ENCODE measurements around the gene CFAP46.

Gene CFAP46

GRCh38 chr10:132790470-132790869, 151.9 kb downstream of the CFAP46 start:
- no peak for DNase-seq (ENCODE audit: low read depth in 2 of 2)

- no peak for DNase-seq (ENCODE audit: low read depth in 2 of 2)
Observed at GRCh38 chr10:132789659-132790148, 152.7 kb downstream of the CFAP46 start.

- DNase-seq (ENCODE audit: low read depth in 2 of 2): no peak
Observed at GRCh38 chr10:132788831-132789219, 153.5 kb downstream of the CFAP46 start.

GRCh38 chr10:132788180-132788830, 154.1 kb downstream of the CFAP46 start:
- DNase-seq (ENCODE audit: low read depth in 2 of 2): no peak

- peak in 1 of 2 experiments; percentile 15 for DNase-seq (ENCODE audit: low read depth in 2 of 2)
Observed at GRCh38 chr10:132787495-132788179, 154.7 kb downstream of the CFAP46 start.

GRCh38 chr10:132786884-132787494, 155.4 kb downstream of the CFAP46 start:
- DNase-seq (ENCODE audit: low read depth in 2 of 2): no peak

- no peak for DNase-seq (ENCODE audit: low read depth in 2 of 2)
Observed at GRCh38 chr10:132786476-132786883, 155.9 kb downstream of the CFAP46 start.

GRCh38 chr10:132785723-132786475, 156.5 kb downstream of the CFAP46 start, which contains the start of gene NKX6-2:
TSS of gene NKX6-2 (minus strand) at chr10:132786147. CDS start at chr10:132785948, 199 bp downstream.
- no peak for DNase-seq (ENCODE audit: low read depth in 2 of 2)

- DNase-seq (ENCODE audit: low read depth in 2 of 2): no peak
Observed at GRCh38 chr10:132784866-132785722, 157.3 kb downstream of the CFAP46 start.

- no peak for DNase-seq (ENCODE audit: low read depth in 2 of 2)
Observed at GRCh38 chr10:132783940-132784865, 158.2 kb downstream of the CFAP46 start.

GRCh38 chr10:132783165-132783939, 159.0 kb downstream of the CFAP46 start:
- DNase-seq (ENCODE audit: low read depth in 2 of 2): no peak

- no peak for DNase-seq (ENCODE audit: low read depth in 2 of 2)
Observed at GRCh38 chr10:132781556-132781955, 160.8 kb downstream of the CFAP46 start.

GRCh38 chr10:132780356-132780755, 162.0 kb downstream of the CFAP46 start:
- DNase-seq (ENCODE audit: low read depth in 2 of 2): no peak

GRCh38 chr10:132779549-132780294, 162.6 kb downstream of the CFAP46 start:
- no peak for DNase-seq (ENCODE audit: low read depth in 2 of 2)

GRCh38 chr10:132777441-132777840, 164.9 kb downstream of the CFAP46 start:
- no peak for DNase-seq (ENCODE audit: low read depth in 2 of 2)

GRCh38 chr10:132776821-132777220, 165.5 kb downstream of the CFAP46 start:
- DNase-seq (ENCODE audit: low read depth in 2 of 2): no peak

GRCh38 chr10:132776186-132776585, 166.2 kb downstream of the CFAP46 start:
- no peak for DNase-seq (ENCODE audit: low read depth in 2 of 2)
